ENCODE measurements around the gene DLG2.
A peak's percentile ranks its signal among the peaks of the same experiment; 100 is the strongest.

Gene DLG2

DNA sequence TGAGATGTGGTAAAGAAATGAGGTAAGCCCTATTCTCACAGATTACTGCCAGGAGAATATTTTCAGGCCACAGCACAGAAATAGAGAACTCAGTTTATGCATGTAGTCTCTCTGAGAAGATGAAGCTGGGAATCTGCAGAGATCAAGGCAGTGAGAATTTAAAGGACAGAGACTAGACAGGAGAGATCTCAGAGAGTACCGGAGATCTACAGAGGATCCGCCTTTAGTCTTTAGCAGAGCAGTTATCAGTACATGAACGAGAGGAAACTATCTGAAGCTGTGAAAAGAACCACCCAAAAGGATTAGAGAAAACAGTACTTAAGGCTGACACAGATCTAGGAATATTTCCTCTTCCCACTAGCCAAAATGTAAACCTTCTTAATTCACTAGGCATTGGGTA lies 101.5 kb downstream of the DLG2 start:
- no peak overlapping the region for H3K4me3 ChIP-seq (ENCODE audit: low read depth, low read length)
- no peaks in the 10 kb centered on the region for H3K27me3 ChIP-seq (ENCODE audit: control insufficient read depth, insufficient read depth, low read length)
- H3K27ac ChIP-seq (ENCODE audit: low read depth, low read length), result peak overlapping the region; percentile 89
- peaks cover 20% of the 10 kb centered on the region for H3K4me1 ChIP-seq (ENCODE audit: control insufficient read depth, insufficient read depth, low read length)
- peaks cover 8% of the 10 kb centered on the region; the same call in 1 of the 2 replicates for H3K36me3 ChIP-seq (ENCODE audit: control insufficient read depth, insufficient read depth, low read length)
- H3K9ac ChIP-seq (ENCODE audit: low read length), result peak overlapping the region; percentile 1
- peaks cover 48% of the 10 kb centered on the region for H3K9me3 ChIP-seq (ENCODE audit: control insufficient read depth, insufficient read depth, low read depth, low read length)

DNA sequence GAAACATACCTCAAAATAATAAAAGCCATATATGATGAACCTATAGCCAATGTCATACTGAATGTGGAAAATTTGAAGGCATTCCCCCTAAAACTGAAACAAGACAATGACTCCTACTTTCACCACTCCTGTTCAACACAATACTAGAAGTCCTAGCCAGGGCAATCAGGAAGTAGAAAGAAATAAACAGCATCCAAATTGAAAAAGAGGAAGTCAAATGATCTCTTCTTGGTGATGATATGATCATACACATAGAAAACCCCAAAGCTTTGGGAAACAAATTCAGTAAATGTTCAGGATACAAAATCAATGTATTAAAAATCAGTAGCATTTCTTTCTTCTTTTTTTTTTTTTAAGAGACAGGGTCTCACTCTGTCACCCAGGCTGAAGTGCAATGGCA lies 109.9 kb downstream of the DLG2 start:
- no peak overlapping the region for H3K27ac ChIP-seq (ENCODE audit: low read depth, low read length)
- H3K9ac ChIP-seq (ENCODE audit: low read length), result no peak overlapping the region
- H3K9me3 ChIP-seq (ENCODE audit: control insufficient read depth, insufficient read depth, low read depth, low read length), result peaks cover 31% of the 10 kb centered on the region
- H3K36me3 ChIP-seq (ENCODE audit: control insufficient read depth, insufficient read depth, low read length), result peaks cover under 1% of the 10 kb centered on the region; the same call in 1 of the 2 replicates
- no peaks in the 10 kb centered on the region for H3K4me1 ChIP-seq (ENCODE audit: control insufficient read depth, insufficient read depth, low read length)
- H3K27me3 ChIP-seq (ENCODE audit: control insufficient read depth, insufficient read depth, low read length), result no peaks in the 10 kb centered on the region
- H3K4me3 ChIP-seq (ENCODE audit: low read depth, low read length), result no peak overlapping the region

DNA sequence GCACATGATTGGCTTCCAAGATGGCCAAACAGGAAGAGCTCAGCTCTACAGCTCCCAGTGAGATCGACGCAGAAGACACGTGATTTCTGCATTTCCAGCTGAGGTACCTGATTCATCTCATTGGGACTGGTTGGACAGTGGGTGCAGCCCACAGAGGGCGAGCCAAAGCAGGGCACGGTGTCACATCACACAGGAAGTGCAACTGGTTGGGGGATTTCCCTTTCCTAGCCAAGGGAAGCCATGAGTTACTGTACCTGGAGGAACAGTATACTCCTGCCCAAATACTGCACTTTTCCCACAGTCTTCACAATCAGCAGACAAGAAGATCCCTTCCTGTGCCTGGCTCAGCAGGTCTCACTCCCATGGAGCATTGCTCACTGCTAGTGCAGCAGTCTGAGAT lies 131.2 kb downstream of the DLG2 start:
- no peak overlapping the region for H3K27ac ChIP-seq (ENCODE audit: low read depth, low read length)
- H3K9me3 ChIP-seq (ENCODE audit: control insufficient read depth, insufficient read depth, low read depth, low read length), result peaks cover 4% of the 10 kb centered on the region; the same call in 1 of the 2 replicates
- H3K4me1 ChIP-seq (ENCODE audit: control insufficient read depth, insufficient read depth, low read length), result no peaks in the 10 kb centered on the region
- H3K9ac ChIP-seq (ENCODE audit: low read length), result no peak overlapping the region
- no peak overlapping the region for H3K4me3 ChIP-seq (ENCODE audit: low read depth, low read length)
- H3K27me3 ChIP-seq (ENCODE audit: control insufficient read depth, insufficient read depth, low read length), result no peaks in the 10 kb centered on the region
- no peaks in the 10 kb centered on the region for H3K36me3 ChIP-seq (ENCODE audit: control insufficient read depth, insufficient read depth, low read length)

DNA sequence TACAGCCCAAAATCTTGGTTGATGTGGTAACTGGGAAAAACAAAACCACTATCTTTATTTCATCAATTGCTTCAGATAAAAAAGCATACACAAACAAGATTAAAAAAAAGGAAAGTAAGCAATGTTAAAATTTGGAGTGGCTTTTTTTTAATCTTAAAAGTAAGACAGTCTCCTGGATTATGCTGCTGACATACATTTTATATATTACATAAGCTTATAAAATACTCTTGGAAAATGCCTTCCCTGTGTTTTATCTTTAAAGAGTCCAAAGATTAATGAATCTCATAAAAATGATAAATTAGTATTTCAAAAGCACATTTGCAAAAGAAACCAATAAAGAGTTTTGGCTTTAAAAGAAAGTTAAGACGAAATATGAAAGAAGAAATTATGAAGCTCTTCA lies 132.7 kb downstream of the DLG2 start:
- Histone ChIP-seq H3K9me3 (ENCODE audit: control insufficient read depth, insufficient read depth, low read depth, low read length) (peaks cover 4% of the 10 kb centered on the region; the same call in 1 of the 2 replicates), H3K4me3 (ENCODE audit: low read depth, low read length) (no peak overlapping the region), H3K36me3 (ENCODE audit: control insufficient read depth, insufficient read depth, low read length) (no peaks in the 10 kb centered on the region), H3K27me3 (ENCODE audit: control insufficient read depth, insufficient read depth, low read length) (no peaks in the 10 kb centered on the region), H3K27ac (ENCODE audit: low read depth, low read length) (no peak overlapping the region), H3K9ac (ENCODE audit: low read length) (no peak overlapping the region), H3K4me1 (ENCODE audit: control insufficient read depth, insufficient read depth, low read length) (no peaks in the 10 kb centered on the region)

DNA sequence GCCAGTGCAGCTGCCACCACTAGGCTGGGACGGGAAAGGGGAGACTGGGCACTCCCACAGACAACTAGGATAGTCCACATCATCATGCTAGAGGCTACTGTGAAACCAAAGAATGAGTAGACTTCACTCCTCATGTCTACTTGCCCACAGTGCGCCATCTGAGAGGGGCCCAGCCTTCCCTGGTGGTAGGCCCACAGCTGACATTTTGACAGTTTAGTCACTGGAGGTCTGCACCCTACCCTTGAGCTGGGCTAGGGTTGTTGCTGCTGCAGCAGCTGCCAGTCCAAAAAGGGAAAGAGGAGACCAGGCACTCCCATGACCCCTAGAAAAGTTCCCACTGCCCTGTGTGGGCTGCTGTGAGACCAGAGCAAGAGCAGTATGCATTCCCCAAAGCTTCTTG lies 141.2 kb downstream of the DLG2 start:
- Histone ChIP-seq H3K36me3 (ENCODE audit: control insufficient read depth, insufficient read depth, low read length) (no peaks in the 10 kb centered on the region), H3K27me3 (ENCODE audit: control insufficient read depth, insufficient read depth, low read length) (no peaks in the 10 kb centered on the region), H3K4me3 (ENCODE audit: low read depth, low read length) (no peak overlapping the region), H3K27ac (ENCODE audit: low read depth, low read length) (no peak overlapping the region), H3K9ac (ENCODE audit: low read length) (no peak overlapping the region), H3K4me1 (ENCODE audit: control insufficient read depth, insufficient read depth, low read length) (no peaks in the 10 kb centered on the region), H3K9me3 (ENCODE audit: control insufficient read depth, insufficient read depth, low read depth, low read length) (peaks cover 8% of the 10 kb centered on the region)

DNA sequence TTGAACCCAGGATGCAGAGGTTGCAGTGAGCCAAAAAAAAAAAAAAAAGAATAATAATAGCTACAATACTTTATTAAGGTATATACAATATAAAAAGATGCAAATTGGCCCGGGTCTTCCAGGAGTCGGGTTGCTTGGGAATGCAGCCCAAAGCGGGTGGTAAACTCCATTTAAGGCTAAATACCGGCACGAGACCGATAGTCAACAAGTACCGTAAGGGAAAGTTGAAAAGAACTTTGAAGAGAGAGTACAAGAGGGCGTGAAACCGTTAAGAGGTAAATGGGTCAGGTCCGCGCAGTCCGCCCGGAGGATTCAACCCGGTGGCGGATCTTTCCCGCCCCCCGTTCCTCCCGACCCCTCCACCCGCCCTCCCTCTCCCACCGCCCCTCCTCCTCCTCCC lies 143.3 kb downstream of the DLG2 start:
- peaks cover 8% of the 10 kb centered on the region for H3K9me3 ChIP-seq (ENCODE audit: control insufficient read depth, insufficient read depth, low read depth, low read length)

DNA sequence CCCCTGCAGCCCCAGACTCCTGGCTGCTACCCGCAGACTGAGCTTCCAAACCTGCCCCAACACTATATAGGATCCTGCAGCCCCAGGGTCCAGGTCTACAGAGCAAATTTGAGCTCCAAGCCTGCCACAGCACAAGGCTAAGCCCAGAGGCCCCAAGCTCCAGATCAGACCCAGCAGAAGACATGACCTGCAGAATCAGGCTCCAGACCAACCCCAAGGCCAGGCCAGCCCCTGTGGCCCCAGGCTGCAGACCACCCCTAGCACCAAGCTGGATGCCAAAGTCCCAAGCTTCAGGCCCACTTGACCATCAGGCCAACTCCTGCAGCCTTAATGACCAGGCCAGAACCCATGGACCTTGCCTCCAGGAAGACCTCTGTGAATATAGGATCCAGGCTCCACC lies 145.3 kb downstream of the DLG2 start:
- no peaks in the 10 kb centered on the region for H3K27me3 ChIP-seq (ENCODE audit: control insufficient read depth, insufficient read depth, low read length)
- no peak overlapping the region for H3K9ac ChIP-seq (ENCODE audit: low read length)

More for the DNA sequence above, 143.3 kb downstream of the DLG2 start:
- H3K9ac ChIP-seq (ENCODE audit: low read length), result no peak overlapping the region
- H3K27me3 ChIP-seq (ENCODE audit: control insufficient read depth, insufficient read depth, low read length), result no peaks in the 10 kb centered on the region
- no peak overlapping the region for H3K4me3 ChIP-seq (ENCODE audit: low read depth, low read length)
- no peak overlapping the region for H3K27ac ChIP-seq (ENCODE audit: low read depth, low read length)
- no peaks in the 10 kb centered on the region for H3K4me1 ChIP-seq (ENCODE audit: control insufficient read depth, insufficient read depth, low read length)
- H3K36me3 ChIP-seq (ENCODE audit: control insufficient read depth, insufficient read depth, low read length), result no peaks in the 10 kb centered on the region

DNA sequence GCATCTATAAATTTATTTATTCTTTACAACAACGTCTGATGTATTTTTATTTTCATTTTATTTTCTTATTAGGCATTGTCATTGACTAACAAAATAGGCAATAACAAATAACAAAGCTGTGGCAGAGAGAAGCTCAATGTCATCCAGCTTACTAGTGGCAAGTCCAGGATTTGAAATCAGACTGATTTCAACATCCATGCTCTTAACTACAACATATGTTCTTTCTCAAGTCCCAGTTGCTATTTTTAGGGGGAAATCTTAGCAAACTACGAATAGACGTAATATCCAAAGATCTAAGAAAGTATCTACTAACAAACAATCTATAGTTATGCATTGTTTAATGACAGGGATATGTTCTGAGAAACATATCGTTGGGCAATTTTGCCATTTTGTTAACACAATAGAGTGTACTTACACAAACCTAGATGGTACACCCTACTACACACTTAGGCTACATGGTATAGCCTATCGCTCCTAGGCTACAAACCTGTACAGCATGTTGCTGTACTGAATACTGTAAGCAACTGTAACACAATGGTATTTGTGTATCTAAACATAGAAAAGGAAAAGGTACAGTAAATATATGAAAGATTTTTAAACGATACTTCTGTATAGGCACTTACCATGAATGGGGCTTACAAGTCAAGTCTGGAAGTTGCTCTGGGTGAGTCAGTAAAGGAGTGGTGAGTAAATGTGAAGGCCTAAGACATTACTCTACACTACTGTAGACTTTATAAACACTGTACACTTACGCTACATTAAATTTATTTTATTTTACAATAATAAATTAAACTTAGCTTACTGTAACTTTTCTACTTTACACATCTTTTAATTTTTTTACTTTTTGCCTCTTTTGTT lies 151.3 kb downstream of the DLG2 start:
- Histone ChIP-seq H3K36me3 (ENCODE audit: control insufficient read depth, insufficient read depth, low read length) (no peaks in the 10 kb centered on the region), H3K9me3 (ENCODE audit: control insufficient read depth, insufficient read depth, low read depth, low read length) (peaks cover 8% of the 10 kb centered on the region), H3K9ac (ENCODE audit: low read length) (no peak overlapping the region), H3K4me3 (ENCODE audit: low read depth, low read length) (no peak overlapping the region), H3K27me3 (ENCODE audit: control insufficient read depth, insufficient read depth, low read length) (no peaks in the 10 kb centered on the region), H3K4me1 (ENCODE audit: control insufficient read depth, insufficient read depth, low read length) (peaks cover 12% of the 10 kb centered on the region), H3K27ac (ENCODE audit: low read depth, low read length) (no peak overlapping the region)

More for the DNA sequence above, 145.3 kb downstream of the DLG2 start:
- Histone ChIP-seq H3K4me1 (ENCODE audit: control insufficient read depth, insufficient read depth, low read length) (no peaks in the 10 kb centered on the region), H3K36me3 (ENCODE audit: control insufficient read depth, insufficient read depth, low read length) (no peaks in the 10 kb centered on the region), H3K9me3 (ENCODE audit: control insufficient read depth, insufficient read depth, low read depth, low read length) (peaks cover 8% of the 10 kb centered on the region), H3K27ac (ENCODE audit: low read depth, low read length) (no peak overlapping the region), H3K4me3 (ENCODE audit: low read depth, low read length) (no peak overlapping the region)

DNA sequence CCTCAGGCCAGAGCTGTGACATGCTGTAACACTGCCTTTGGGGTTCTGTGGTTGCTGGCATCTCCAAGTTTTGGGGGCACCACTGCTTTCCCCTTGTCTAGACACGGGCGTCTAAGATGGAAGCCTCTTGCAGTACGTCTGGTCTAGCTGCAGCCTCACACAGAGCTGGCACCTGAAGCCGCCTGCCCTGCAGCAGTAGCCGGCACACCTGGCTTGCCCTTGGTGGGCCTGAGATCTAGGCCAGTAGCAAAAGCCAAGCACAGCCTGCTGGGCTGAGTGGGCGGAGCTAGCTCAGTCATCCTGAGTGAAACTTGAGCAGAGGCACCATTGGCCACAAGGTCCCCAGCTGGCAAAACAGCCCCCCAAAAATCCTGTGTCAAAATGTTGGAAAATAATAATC lies 154.2 kb downstream of the DLG2 start:
- Histone ChIP-seq H3K9ac (ENCODE audit: low read length) (no peak overlapping the region), H3K9me3 (ENCODE audit: control insufficient read depth, insufficient read depth, low read depth, low read length) (peaks cover 8% of the 10 kb centered on the region)

DNA sequence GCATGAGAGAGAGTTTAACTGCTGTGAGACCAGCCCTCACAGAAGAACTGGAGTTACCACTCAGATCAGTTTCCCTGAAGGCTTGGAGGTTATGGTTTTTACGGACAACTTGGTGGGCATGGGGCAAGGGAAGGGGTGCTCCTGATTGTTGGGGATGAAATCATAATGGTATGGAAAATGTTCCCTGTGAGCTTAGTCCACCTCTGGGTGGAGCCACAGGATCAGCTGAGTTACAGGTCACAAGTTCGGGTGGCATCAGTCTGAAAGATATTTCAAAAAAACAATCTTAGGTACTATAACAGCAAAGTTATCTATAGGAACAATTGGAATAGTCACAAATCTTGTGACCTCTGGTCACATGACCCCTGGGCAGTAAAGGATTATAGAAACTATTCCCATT lies 162.9 kb downstream of the DLG2 start:
- H3K27me3 ChIP-seq (ENCODE audit: control insufficient read depth, insufficient read depth, low read length), result no peaks in the 10 kb centered on the region
- no peak overlapping the region for H3K4me3 ChIP-seq (ENCODE audit: low read depth, low read length)
- no peak overlapping the region for H3K27ac ChIP-seq (ENCODE audit: low read depth, low read length)
- no peaks in the 10 kb centered on the region for H3K36me3 ChIP-seq (ENCODE audit: control insufficient read depth, insufficient read depth, low read length)
- H3K9me3 ChIP-seq (ENCODE audit: control insufficient read depth, insufficient read depth, low read depth, low read length), result no peaks in the 10 kb centered on the region; the same call in 1 of the 2 replicates
- no peak overlapping the region for H3K9ac ChIP-seq (ENCODE audit: low read length)
- H3K4me1 ChIP-seq (ENCODE audit: control insufficient read depth, insufficient read depth, low read length), result no peaks in the 10 kb centered on the region

More for the DNA sequence above, 154.2 kb downstream of the DLG2 start:
- no peaks in the 10 kb centered on the region for H3K36me3 ChIP-seq (ENCODE audit: control insufficient read depth, insufficient read depth, low read length)
- H3K4me1 ChIP-seq (ENCODE audit: control insufficient read depth, insufficient read depth, low read length), result peaks cover 24% of the 10 kb centered on the region
- H3K27me3 ChIP-seq (ENCODE audit: control insufficient read depth, insufficient read depth, low read length), result no peaks in the 10 kb centered on the region
- 0 out of 2 replicates have a peak overlapping the region, but pooled peaks have one; percentile 31 for H3K27ac ChIP-seq (ENCODE audit: low read depth, low read length)
- no peak overlapping the region for H3K4me3 ChIP-seq (ENCODE audit: low read depth, low read length)

DNA sequence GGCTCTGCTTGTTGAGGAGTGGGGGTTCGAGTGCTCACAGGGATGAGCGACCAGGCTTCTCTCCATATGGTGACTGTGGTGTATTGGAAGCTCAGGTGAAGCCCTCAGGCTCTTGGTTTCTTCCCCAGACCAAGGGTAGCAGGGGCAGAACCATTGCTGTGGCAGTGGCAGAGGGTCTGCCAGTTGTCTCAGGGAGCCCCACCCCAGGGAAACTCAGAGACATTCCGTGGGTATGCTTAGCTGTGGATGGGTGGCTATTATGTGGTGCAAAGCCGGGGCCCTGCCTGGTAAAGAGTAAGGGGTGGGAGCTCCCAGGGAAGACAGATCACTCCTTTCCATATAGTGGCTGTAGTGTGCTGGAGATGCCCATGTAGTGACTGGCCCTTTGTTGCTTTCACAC lies 167.8 kb downstream of the DLG2 start:
- no peaks in the 10 kb centered on the region for H3K4me1 ChIP-seq (ENCODE audit: control insufficient read depth, insufficient read depth, low read length)
- H3K9ac ChIP-seq (ENCODE audit: low read length), result no peak overlapping the region
- H3K36me3 ChIP-seq (ENCODE audit: control insufficient read depth, insufficient read depth, low read length), result no peaks in the 10 kb centered on the region
- H3K4me3 ChIP-seq (ENCODE audit: low read depth, low read length), result no peak overlapping the region
- H3K27me3 ChIP-seq (ENCODE audit: control insufficient read depth, insufficient read depth, low read length), result no peaks in the 10 kb centered on the region
- H3K9me3 ChIP-seq (ENCODE audit: control insufficient read depth, insufficient read depth, low read depth, low read length), result peaks cover 33% of the 10 kb centered on the region
- no peak overlapping the region for H3K27ac ChIP-seq (ENCODE audit: low read depth, low read length)

Data from HUES6 (cell line).